HG03432 (cell line): ENCODE results near the gene ZSCAN25.
"Not testable (repeated sequence)": the region's sequence is repeated elsewhere in the genome, so short reads cannot be mapped to it uniquely, and the experiment has no call there.

Experiments
- ATAC-seq: cut with Tn5 transposase; IDR thresholded peaks from one replicate; pipeline ENCODE4 v1.9.1; 2021; ENCODE audit warnings: mild to moderate bottlenecking, moderate library complexity; ENCODE audit not compliant: unreplicated experiment

ZSCAN25 gene

DNA sequence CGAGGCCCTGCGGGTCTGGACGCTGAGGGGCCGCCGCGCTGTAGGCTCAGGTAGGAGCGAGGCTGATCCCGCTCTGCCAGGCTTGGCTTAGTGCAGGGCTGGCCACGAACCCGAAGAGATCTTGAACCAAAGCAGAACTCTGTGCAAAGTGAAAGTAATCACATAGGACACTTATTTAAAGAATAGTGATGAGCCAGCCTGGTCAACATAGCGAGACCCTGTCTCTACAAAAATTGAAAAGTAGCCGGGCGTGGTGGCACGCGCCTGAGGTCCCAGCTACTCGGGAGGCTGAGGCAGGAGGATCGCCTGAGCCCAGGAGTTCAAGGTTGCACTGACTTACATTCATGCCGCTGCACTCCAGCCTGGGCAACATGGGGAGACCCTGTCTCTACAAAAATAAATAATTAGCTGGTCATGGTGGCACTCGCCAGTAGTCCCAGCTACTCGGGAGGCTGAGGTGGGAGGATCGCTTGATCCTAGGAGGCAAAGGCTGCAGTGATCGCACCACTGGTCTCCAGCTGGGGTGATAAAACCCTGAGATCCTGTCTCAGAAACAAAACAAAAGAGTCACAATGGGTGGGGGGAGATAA lies 541 bp downstream of the ZSCAN25 start:
- ATAC-seq = no peak

GRCh38 chr7:99618726-99619125 lies 2.0 kb downstream of the ZSCAN25 start:
- no peak for ATAC-seq

DNA sequence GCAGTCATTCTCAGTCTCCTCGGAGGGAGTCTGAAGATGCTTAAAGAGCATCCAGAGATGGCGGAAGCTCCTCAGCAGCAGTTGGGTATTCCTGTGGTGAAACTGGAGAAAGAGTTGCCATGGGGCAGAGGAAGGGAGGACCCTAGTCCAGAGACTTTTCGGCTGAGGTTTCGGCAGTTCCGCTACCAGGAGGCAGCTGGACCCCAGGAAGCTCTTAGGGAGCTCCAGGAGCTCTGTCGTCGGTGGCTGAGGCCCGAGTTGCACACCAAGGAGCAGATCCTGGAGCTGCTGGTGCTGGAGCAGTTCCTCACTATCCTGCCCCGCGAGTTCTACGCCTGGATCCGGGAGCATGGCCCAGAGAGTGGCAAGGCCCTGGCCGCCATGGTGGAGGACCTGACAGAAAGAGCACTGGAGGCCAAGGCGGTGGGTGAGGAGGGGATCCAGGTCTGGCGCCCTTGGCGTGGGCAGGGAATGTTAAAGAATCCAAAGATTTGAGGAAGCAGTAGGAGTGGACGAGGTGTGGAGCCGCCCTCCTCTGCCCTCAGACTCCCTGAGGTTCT lies 2.9 kb downstream of the ZSCAN25 start:
- no peak for ATAC-seq

- no peak for ATAC-seq
These were observed 4.5 kb downstream of the ZSCAN25 start for GRCh38 chr7:99621271-99621670.

GRCh38 chr7:99622596-99622995 lies 5.8 kb downstream of the ZSCAN25 start:
- no peak for ATAC-seq

- no peak for ATAC-seq
These were observed 6.4 kb downstream of the ZSCAN25 start for GRCh38 chr7:99623091-99623693.

DNA sequence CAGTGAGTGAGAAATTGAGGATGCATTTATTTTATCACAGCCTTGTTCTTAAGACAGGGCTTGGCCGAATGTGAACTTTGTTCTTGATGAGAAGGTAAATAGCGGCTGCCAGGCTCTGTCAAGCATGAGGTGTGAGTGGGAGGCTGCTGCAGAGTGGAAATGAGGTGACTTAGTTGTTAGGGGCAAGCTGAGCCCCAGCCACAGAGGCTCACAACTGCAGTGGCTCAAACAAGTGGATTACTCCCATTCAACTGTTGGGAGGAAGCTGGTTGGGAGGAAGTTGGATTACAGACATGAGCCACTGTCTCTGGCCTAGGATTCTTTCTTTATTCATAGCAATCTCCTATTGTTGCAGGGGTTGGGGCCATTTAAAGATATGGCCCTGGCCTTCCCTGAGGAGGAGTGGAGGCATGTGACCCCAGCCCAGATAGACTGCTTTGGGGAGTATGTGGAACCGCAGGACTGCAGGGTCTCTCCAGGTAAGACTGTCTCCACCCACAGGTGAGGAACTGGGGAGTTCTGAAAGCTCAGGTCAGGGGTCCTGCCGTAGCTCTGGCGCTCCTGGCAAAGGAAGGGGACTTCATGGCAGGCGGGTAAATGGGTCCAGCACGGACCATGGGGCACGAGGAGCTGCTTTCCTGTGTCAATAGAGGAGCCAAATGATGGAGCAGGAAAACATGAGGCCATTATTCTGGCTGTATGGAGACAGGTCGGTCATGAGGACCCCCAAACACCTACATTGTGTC lies 7.1 kb downstream of the ZSCAN25 start:
- ATAC-seq = no peak

DNA sequence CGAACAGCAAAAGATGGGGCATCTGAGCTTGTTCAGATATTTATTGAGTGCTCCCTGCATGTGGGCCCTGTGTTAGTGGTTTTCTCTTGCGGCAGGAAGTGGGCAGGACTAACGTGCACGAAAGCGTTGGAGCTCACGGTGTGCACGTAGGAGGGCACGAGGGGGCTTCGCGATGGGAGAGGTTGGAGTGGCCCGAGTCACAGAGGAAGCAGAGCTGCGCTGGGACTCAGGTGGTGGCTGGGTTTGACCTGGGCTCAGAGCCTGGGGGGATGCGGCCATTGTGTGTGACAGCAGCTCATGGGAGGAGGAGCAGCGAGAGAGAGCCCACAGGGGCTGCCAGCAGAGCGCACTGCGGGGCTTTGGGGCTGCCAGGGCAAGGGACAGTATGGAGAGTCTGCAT lies 7.7 kb downstream of the ZSCAN25 start:
- ATAC-seq = no peak

DNA sequence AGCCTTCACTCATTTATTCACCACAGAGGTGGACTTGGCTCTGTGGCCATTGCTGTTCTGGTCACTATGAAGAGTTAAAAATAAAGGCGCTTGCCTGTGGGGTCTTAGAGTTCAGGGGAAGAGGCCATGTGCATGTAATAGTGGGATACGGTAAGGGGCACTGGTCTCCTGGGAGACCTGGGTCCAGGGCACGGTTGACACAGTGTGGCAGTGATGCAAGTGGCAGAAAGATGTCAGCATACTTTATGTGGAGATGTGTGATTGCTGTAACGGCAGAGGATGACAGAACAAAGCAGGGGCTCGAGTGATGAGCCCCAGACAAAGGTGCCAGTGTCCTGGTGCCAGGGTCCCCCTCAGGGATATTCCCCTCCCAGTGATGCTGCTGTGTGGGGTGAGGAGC lies 8.6 kb downstream of the ZSCAN25 start:
- ATAC-seq = no peak

GRCh38 chr7:99625961-99626360 lies 9.2 kb downstream of the ZSCAN25 start:
- no peak for ATAC-seq

DNA sequence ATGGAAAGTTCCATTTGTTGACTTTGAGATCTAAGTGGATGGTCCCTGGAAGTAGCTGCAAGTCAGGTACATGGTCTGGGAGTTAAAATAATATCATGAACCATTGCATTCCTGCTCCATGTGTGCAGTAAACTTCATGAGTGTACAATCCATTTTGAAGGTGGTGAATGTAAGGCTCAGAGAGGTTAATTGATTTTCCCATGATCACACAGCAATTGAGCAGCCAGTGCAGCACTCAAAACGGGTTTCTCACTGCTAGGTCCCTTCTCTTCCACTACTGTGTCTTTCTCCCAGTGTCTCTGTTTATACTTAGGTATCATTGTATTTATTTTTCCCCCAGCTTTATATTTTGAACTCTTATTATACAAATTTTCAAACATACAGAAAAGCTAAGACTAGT lies 9.9 kb downstream of the ZSCAN25 start:
- no peak for ATAC-seq

DNA sequence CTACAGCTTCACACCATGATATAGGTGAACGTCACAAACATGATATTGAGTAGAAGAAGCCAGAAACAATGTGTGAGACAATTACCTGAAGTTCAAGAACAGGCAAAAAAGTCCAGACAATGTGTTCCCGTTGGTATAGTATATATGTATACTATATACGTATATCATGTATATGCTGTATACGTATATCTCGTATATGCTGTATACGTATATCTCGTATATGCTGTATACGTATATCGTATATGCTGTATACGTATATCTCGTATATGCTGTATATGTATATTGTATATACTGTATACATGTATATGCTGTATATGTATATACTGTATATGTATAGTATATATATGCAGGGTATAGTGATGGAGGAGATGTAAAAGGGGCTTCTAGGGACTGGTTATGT lies 10.8 kb downstream of the ZSCAN25 start:
- no peak for ATAC-seq

GRCh38 chr7:99628471-99629465 lies 12.0 kb downstream of the ZSCAN25 start:
- no peak for ATAC-seq

DNA sequence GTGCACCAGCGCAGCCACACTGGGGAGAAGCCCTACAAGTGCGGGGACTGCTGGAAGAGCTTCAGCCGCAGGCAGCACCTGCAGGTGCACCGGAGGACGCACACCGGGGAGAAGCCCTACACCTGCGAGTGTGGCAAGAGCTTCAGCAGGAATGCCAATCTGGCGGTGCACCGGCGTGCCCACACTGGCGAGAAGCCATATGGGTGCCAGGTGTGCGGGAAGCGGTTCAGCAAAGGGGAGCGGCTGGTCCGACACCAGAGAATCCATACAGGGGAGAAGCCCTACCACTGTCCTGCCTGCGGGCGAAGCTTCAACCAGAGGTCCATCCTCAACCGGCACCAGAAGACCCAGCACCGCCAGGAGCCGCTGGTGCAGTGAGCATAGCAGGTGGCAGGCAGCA lies 12.9 kb downstream of the ZSCAN25 start:
- ATAC-seq = no peak

DNA sequence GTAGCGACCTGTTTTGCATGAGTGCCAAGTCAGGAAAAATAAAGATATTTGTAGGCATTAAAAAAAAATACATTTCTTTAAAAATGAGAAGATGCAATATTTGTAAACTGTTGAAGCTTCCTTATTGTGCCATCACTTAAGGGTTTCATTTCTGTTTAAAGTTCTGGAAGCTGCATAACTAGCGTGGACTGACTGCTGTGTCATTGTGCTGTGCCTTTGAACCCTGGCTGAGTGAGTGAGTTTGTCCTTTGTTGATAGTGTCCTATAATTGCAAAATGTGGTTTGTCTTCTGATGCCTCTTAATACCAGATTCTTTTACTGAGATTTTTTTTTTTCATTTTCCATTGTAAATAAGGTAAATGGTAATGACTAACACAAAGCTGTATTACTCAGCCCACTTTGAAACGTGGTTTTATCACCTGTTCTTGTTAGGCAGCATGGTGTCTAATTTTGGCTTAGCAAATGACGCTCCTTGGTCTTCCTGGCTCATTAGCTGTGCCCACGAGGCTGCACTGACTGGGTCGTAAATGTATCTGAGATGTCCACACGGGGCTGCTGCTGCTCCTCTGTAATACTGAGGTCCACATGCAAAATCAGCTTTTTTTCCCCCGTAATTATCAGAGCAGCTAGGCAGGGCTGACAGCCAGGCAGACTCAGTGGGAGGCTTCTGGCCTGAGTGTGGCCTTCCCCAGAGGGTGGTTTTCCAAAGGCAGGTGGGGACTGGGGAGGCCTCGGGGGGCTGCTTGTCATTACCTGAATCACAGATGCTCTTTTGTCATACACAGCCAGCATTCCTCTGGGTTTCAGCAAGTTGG lies 14.8 kb downstream of the ZSCAN25 start:
- no peak for ATAC-seq

DNA sequence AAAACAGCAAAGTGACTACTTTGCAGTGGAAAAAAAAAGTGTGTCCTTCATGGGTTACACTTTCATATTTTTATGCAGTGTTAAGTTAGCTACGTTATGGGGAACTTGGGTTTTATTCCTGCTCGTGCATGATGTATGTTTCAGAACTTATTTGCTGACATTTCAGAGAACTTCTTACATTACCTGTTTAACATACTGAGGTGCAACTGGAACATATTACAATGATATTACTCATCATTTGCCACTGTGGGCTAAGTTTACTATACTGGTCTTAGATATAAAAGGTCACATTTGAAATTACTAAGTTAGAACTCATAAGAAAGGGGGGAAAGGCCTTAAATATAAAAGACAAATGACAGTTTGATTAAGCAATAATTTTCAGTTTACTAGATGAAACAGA lies 20.7 kb downstream of the ZSCAN25 start:
- not testable (repeated sequence) for ATAC-seq

DNA sequence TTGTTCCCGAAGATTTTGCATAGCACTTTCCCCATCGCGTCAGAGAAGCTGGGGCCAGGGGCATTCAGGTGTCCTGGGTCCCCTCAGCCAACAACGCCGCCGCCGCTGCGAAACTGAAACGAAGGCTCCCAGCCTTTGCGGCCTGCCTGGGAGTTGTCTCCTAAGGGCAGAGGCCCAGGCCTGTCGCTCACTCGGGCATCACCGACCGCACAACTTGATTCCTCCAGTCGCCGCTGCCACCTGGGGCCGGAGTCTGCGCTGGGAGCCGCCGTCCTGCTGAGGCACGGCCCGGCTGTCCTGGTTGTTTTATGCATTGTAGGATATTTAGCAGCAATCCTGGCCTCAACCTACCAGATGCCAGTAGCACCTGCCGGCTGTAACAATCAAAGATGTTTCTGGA lies 22.0 kb downstream of the ZSCAN25 start:
- ATAC-seq = no peak

- ATAC-seq = no peak
These were observed 22.5 kb downstream of the ZSCAN25 start for GRCh38 chr7:99639267-99639666.

- no peak for ATAC-seq
These were observed 25.3 kb downstream of the ZSCAN25 start for GRCh38 chr7:99642027-99642426.

DNA sequence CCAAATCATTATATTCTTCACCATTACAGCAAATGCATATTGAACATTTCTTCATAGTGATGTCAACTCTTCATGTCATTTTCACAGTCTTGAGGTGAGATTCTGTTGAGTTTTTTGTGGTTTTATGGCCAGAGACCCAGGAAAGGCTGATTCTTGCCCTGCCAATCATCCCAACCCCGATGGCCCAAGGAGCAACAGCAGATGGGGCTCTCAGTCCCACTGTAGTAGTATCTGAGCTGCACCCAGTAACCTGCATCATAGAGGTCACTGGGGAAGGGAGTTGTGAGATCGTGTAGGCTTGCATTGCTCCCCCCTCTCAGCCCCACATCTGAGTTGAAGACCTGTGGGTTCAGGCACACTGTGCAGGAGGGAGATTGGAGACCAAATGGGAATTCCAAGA lies 26.7 kb downstream of the ZSCAN25 start:
- ATAC-seq = no peak
